ENCODE measurements around the gene IFT25. TPM values are rescaled to one million over a fixed set of nuclear protein-coding genes. Genes with fewer than 3 reads are reported as not detected.

Gene IFT25
- total and polyA plus RNA-seq, 5 donors = 14.2 to 20.5 (median 16.0) TPM

- ATAC-seq = no peak
- H3K9me3 ChIP-seq (ENCODE audit: control insufficient read depth, low read length) = no peaks in the 10 kb centered on the region
- H3K4me1 ChIP-seq (ENCODE audit: control insufficient read depth, insufficient read depth, low read length) = peaks cover 7% of the 10 kb centered on the region
- H3K27me3 ChIP-seq (ENCODE audit: control insufficient read depth, insufficient read depth) = no peaks in the 10 kb centered on the region
- no peak for DNase-seq
- intact Hi-C loops (cut with DNase I) = no loop called here
- H3K27ac ChIP-seq (ENCODE audit: low read length) = no peak overlapping the region
- H3K4me3 ChIP-seq (ENCODE audit: low read length) = no peak overlapping the region
- WGBS = 80% methylated on average over 3 of the region's 3 CpGs
Observed at GRCh38 chr1:53956308-53957168, 11.0 kb upstream of the IFT25 start.

DNA sequence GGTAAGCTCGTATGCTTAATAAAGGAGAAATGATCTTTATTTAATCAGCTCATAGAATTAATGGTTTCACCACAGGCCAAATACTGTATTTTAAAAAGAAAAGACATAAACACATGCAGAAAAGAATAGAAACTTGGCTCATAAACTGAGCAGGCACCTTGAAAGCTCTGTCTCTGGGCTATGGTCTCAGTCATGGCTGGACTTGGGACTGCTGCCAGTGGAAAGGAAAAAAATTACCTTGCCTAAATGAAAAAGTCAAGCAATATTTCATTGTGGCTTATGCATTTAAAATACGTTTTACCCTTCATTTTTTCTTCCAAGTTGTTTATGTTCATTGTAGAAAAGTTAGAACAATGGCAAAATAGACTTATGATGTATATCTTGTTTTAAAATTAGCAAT lies 8.6 kb upstream of the IFT25 start:
- ATAC-seq = no peak
- no peak overlapping the region for H3K27ac ChIP-seq (ENCODE audit: low read length)

DNA sequence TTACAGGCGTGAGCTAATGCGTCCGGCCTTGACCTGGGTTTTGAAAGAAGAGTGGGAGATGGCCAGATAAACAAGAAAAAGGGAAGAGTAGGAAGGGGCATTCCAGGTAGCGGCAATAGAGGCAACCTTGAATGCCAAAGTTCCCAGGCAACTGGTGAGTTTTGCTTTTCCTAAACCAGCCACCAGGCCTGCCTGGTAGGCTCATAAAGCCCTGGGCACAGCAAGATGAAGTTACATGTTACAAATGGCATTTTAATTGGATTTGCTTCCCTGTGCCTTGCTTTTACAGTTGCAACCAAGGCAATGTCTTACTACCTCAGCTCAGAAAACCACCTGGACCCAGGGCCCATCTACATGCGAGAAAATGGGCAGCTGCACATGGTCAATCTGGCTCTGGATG lies 6.2 kb upstream of the IFT25 start:
- intact Hi-C loops (cut with DNase I) = no loop called here
- peaks cover 3% of the 10 kb centered on the region for H3K4me1 ChIP-seq (ENCODE audit: control insufficient read depth, insufficient read depth, low read length)
- H3K9me3 ChIP-seq (ENCODE audit: control insufficient read depth, low read length) = no peaks in the 10 kb centered on the region
- DNase-seq (no peak), ATAC-seq (no peak)
- H3K27ac ChIP-seq (ENCODE audit: low read length) = no peak overlapping the region
- 92% methylated on average over 5 of the region's 5 CpGs for WGBS
- no peak overlapping the region for H3K4me3 ChIP-seq (ENCODE audit: low read length)
- H3K27me3 ChIP-seq (ENCODE audit: control insufficient read depth, insufficient read depth) = no peaks in the 10 kb centered on the region

More for the DNA sequence above, 8.6 kb upstream of the IFT25 start:
- intact Hi-C loops (cut with DNase I) = no loop called here
- Histone ChIP-seq H3K27me3 (ENCODE audit: control insufficient read depth, insufficient read depth) (no peaks in the 10 kb centered on the region), H3K4me1 (ENCODE audit: control insufficient read depth, insufficient read depth, low read length) (peaks cover 7% of the 10 kb centered on the region), H3K4me3 (ENCODE audit: low read length) (no peak overlapping the region), H3K9me3 (ENCODE audit: control insufficient read depth, low read length) (no peaks in the 10 kb centered on the region)
- WGBS = 84% methylated on average over 2 of the region's 2 CpGs
- DNase-seq = no peak

- 78% methylated on average over 4 of the region's 4 CpGs for WGBS
- H3K9me3 ChIP-seq (ENCODE audit: control insufficient read depth, low read length) = no peaks in the 10 kb centered on the region
- H3K4me1 ChIP-seq (ENCODE audit: control insufficient read depth, insufficient read depth, low read length) = peaks cover 5% of the 10 kb centered on the region
- no peaks in the 10 kb centered on the region for H3K27me3 ChIP-seq (ENCODE audit: control insufficient read depth, insufficient read depth)
- ATAC-seq (no peak), DNase-seq (no peak)
- H3K27ac ChIP-seq (ENCODE audit: low read length) = no peak overlapping the region
- intact Hi-C loops (cut with DNase I) = loop anchor here in 3 of 4 donors (5.0 to 10.0 kb wide), 3 partner anchors 55 to 72 kb away; partner anchors contain the start of gene DIO1 (in 2 of the 3)
- no peak overlapping the region for H3K4me3 ChIP-seq (ENCODE audit: low read length)
Observed at GRCh38 chr1:53949023-53949990, 3.8 kb upstream of the IFT25 start.

DNA sequence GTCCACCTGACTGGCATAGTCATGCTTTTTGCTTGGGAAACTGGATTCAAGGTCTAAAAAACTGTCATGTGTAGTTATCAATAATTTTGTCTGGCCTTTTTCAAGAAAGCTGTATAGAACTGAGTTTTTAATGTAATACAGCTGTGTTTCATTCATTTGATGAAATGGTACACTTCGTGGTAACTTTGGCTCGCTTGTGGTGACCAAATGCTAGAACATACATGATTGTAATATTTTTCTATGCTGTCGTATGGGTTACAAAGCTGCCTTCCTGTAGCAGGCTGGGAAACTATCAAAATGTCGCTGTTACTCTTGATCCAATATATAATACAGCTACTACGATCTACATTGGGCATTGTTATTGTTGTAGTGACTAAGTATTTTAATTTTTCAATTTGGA lies 2.8 kb upstream of the IFT25 start:
- no peaks in the 10 kb centered on the region for H3K9me3 ChIP-seq (ENCODE audit: control insufficient read depth, low read length)
- peaks cover 5% of the 10 kb centered on the region for H3K4me1 ChIP-seq (ENCODE audit: control insufficient read depth, insufficient read depth, low read length)
- intact Hi-C loops (cut with DNase I) = loop anchor here in 3 of 4 donors (5.0 to 10.0 kb wide), 3 partner anchors 53 to 71 kb away; partner anchors contain the start of gene DIO1 (in 2 of the 3)
- H3K4me3 ChIP-seq (ENCODE audit: low read length) = no peak overlapping the region
- H3K27me3 ChIP-seq (ENCODE audit: control insufficient read depth, insufficient read depth) = no peaks in the 10 kb centered on the region
- ATAC-seq (no peak), DNase-seq (no peak)
- H3K27ac ChIP-seq (ENCODE audit: low read length) = no peak overlapping the region
- WGBS = 87% methylated on average over 5 of the region's 5 CpGs

- intact Hi-C loops (cut with DNase I) = loop anchor here in 3 of 4 donors (5.0 to 10.0 kb wide), 3 partner anchors 53 to 70 kb away; partner anchors contain the start of gene DIO1 (in 2 of the 3)
- Histone ChIP-seq H3K27ac (ENCODE audit: low read length) (peak overlapping the region; percentile 12), H3K9me3 (ENCODE audit: control insufficient read depth, low read length) (no peaks in the 10 kb centered on the region), H3K4me1 (ENCODE audit: control insufficient read depth, insufficient read depth, low read length) (peaks cover 5% of the 10 kb centered on the region), H3K27me3 (ENCODE audit: control insufficient read depth, insufficient read depth) (no peaks in the 10 kb centered on the region), H3K4me3 (ENCODE audit: low read length) (peak overlapping the region; percentile 67)
- ATAC-seq = no peak
- 51% methylated on average over 6 of the region's 6 CpGs for WGBS
- no peak for DNase-seq
Observed at GRCh38 chr1:53947172-53947907, 1.8 kb upstream of the IFT25 start.

DNA sequence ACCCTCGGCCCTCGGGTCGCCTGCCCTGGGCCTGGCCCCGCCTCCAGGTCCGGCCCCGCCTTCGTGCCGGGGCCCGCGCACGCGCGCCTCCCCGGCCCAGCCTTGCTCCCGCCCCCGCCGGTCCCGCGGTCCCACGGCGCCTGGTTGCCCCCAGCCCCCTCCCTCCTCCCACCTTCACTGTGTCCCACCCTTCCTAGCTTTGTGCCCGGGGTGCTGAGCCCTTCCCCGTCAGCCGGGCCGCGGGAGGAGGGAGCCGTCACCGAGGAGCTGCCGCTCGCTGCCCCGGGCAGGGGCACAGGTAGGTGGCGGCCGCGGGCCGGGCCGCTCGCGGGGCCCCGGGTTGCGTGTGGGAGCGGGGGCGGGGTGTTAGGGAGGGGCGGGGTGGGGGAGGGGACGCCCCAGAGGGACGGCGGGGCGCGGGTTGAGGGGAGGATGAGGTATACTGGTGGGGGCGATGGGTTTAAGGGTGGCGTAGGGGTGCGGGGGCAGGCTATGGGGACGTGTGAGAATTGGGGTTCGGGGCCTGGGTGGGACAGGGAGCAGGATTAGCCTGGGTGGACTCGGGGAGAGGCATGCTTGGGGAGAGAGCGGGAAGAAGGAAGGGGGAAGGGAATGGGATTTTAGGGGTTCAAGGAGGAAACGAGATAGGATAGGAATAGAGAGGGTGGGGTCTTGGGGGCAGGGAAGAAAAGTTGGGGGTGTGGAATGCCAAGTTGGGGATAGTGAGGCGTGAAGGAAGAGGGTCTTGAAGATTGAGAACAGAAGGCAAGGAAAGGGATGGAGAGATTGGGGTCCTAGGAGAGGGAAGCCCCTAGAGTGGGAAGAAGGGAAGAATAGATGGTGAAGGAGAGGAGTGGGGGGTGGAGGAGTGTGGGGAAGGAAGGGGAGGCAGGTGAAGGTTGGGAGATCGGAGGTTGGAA lies 1.0 kb upstream of the IFT25 start, which contains the start of gene LRRC42:
LRRC42 (plus strand) TSS at position 99 of the 920 bp plus-strand sequence. CDS start 5,650 bp downstream, outside the sequence.
- no peak for DNase-seq
- WGBS = 2% methylated on average over 58 of the region's 58 CpGs
- ATAC-seq = peak; percentile 91
- Histone ChIP-seq H3K9me3 (ENCODE audit: control insufficient read depth, low read length) (no peaks in the 10 kb centered on the region), H3K4me3 (ENCODE audit: low read length) (peak within 1 kb of the TSS; percentile 67), H3K27ac (ENCODE audit: low read length) (peak within 1 kb of the TSS; percentile 82), H3K4me1 (ENCODE audit: control insufficient read depth, insufficient read depth, low read length) (peaks cover 5% of the 10 kb centered on the region), H3K27me3 (ENCODE audit: control insufficient read depth, insufficient read depth) (no peaks in the 10 kb centered on the region)
- intact Hi-C loops (cut with DNase I) = loop anchor here in 3 of 4 donors (5.0 to 10.0 kb wide), 3 partner anchors 52 to 69 kb away; partner anchors contain the start of gene DIO1 (in 2 of the 3)

- ATAC-seq (no peak), DNase-seq (no peak)
- Histone ChIP-seq H3K27me3 (ENCODE audit: control insufficient read depth, insufficient read depth) (no peaks in the 10 kb centered on the region), H3K27ac (ENCODE audit: low read length) (peak overlapping the region; percentile 76), H3K4me3 (ENCODE audit: low read length) (peak overlapping the region; percentile 67), H3K9me3 (ENCODE audit: control insufficient read depth, low read length) (no peaks in the 10 kb centered on the region), H3K4me1 (ENCODE audit: control insufficient read depth, insufficient read depth, low read length) (peaks cover 5% of the 10 kb centered on the region)
- under 1% methylated on average over 16 of the region's 16 CpGs for WGBS
- intact Hi-C loops (cut with DNase I) = loop anchor here in 3 of 4 donors (5.0 to 10.0 kb wide), 3 partner anchors 50 to 68 kb away; partner anchors contain the start of gene DIO1 (in 2 of the 3)
Observed at GRCh38 chr1:53945183-53945432, 391 bp downstream of the IFT25 start.

- H3K4me1 ChIP-seq (ENCODE audit: control insufficient read depth, insufficient read depth, low read length) = peaks cover 5% of the 10 kb centered on the region
- intact Hi-C loops (cut with DNase I) = loop anchor here in 3 of 4 donors (5.0 to 10.0 kb wide), 3 partner anchors 50 to 67 kb away; partner anchors contain the start of gene DIO1 (in 2 of the 3)
- H3K27ac ChIP-seq (ENCODE audit: low read length) = peak overlapping the region; percentile 32
- DNase-seq (no peak), ATAC-seq (no peak)
- WGBS = 63% methylated on average over 20 of the region's 20 CpGs
- peak overlapping the region; percentile 67 for H3K4me3 ChIP-seq (ENCODE audit: low read length)
- H3K27me3 ChIP-seq (ENCODE audit: control insufficient read depth, insufficient read depth) = no peaks in the 10 kb centered on the region
- no peaks in the 10 kb centered on the region for H3K9me3 ChIP-seq (ENCODE audit: control insufficient read depth, low read length)
Observed at GRCh38 chr1:53944469-53945182, 873 bp downstream of the IFT25 start.

All from right cardiac atrium (tissue), 5 donors.